Osteoblast (primary cell): ENCODE data around the gene FAM43B. TPM values are rescaled to one million over a fixed set of nuclear protein-coding genes. Genes with fewer than 3 reads are reported as not detected.

ENCODE experiments used
- DNase-seq: peaks from one replicate; pipeline ENCODE4 v3.0.0; 2011; ENCODE audit warnings: low spot score, mixed read lengths; ENCODE audit not compliant: insufficient read length; ENCODE audit errors: missing footprints
- H2AFZ ChIP-seq: 2 replicates; pipeline ENCODE4 v1.6.0; 2011; ENCODE audit warnings: mild to moderate bottlenecking, low read length
- H3K27ac ChIP-seq: 2 replicates; pipeline ENCODE4 v1.5.1; 2011; ENCODE audit warnings: mild to moderate bottlenecking, low read depth, low read length, moderate library complexity
- H3K27me3 ChIP-seq: 2 replicates; pipeline ENCODE4 v1.6.0; 2012; ENCODE audit warnings: mild to moderate bottlenecking, control low read depth, inconsistent platforms, low read length, moderate library complexity; ENCODE audit not compliant: insufficient read depth
- H3K36me3 ChIP-seq: 2 replicates; pipeline ENCODE4 v1.5.1; 2011; ENCODE audit warnings: mild to moderate bottlenecking, low read length, control low read depth, moderate library complexity; ENCODE audit not compliant: insufficient read depth
- H3K4me1 ChIP-seq: 2 replicates; pipeline ENCODE4 v1.5.1; 2011; ENCODE audit warnings: mild to moderate bottlenecking, low read length, control low read depth, moderate library complexity; ENCODE audit not compliant: insufficient read depth
- H3K4me2 ChIP-seq: 2 replicates; pipeline ENCODE4 v1.6.0; 2011; ENCODE audit warnings: mild to moderate bottlenecking, low read length; ENCODE audit not compliant: insufficient read depth
- H3K4me3 ChIP-seq: fragments of 200-600 bp; sonication (generic); 3 replicates; pipeline ENCODE4 v1.5.1; 2012; ENCODE audit warnings: mild to moderate bottlenecking, low read length, inconsistent platforms; ENCODE audit not compliant: insufficient read depth
- H3K79me2 ChIP-seq: 2 replicates; pipeline ENCODE4 v1.6.0; 2012; ENCODE audit warnings: mild to moderate bottlenecking, low read length, control low read depth, inconsistent platforms; ENCODE audit not compliant: insufficient read depth
- H3K9me3 ChIP-seq: 2 replicates; pipeline ENCODE4 v1.5.1; 2011; ENCODE audit warnings: low read depth, low read length, control low read depth
- H4K20me1 ChIP-seq: 2 replicates; pipeline ENCODE4 v1.6.0; 2012; ENCODE audit warnings: mild to moderate bottlenecking, low read length, control low read depth; ENCODE audit not compliant: insufficient read depth
- total RNA-seq: library from RNA; depleted of rRNA; stranded (reverse); fragments of >200 nt; gene quantifications from 2 replicates; pipeline ENCODE4 v1.2.3, GENCODE V29; 2012
- TF ChIP-seq, protein P1 (sequence below): IDR thresholded peaks from 2 replicates; pipeline ENCODE4 v1.5.1; 2011; ENCODE audit warnings: mild to moderate bottlenecking, low read depth, low read length, moderate library complexity; ENCODE audit errors: extremely low read depth

Gene FAM43B
- total RNA-seq, 1 donor: under 0.01 TPM

- H3K27ac ChIP-seq: no peak overlapping the region
- no peaks in the 10 kb centered on the region for H3K36me3 ChIP-seq
- no peaks in the 10 kb centered on the region for H3K4me1 ChIP-seq
- peaks cover 4% of the 10 kb centered on the region for H3K9me3 ChIP-seq
- H3K4me2 ChIP-seq: no peak overlapping the region
- peaks cover 50% of the 10 kb centered on the region for H3K27me3 ChIP-seq
- H2AFZ ChIP-seq: no peak overlapping the region
- TF ChIP-seq, protein P1, sequence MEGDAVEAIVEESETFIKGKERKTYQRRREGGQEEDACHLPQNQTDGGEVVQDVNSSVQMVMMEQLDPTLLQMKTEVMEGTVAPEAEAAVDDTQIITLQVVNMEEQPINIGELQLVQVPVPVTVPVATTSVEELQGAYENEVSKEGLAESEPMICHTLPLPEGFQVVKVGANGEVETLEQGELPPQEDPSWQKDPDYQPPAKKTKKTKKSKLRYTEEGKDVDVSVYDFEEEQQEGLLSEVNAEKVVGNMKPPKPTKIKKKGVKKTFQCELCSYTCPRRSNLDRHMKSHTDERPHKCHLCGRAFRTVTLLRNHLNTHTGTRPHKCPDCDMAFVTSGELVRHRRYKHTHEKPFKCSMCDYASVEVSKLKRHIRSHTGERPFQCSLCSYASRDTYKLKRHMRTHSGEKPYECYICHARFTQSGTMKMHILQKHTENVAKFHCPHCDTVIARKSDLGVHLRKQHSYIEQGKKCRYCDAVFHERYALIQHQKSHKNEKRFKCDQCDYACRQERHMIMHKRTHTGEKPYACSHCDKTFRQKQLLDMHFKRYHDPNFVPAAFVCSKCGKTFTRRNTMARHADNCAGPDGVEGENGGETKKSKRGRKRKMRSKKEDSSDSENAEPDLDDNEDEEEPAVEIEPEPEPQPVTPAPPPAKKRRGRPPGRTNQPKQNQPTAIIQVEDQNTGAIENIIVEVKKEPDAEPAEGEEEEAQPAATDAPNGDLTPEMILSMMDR: no peak
- H3K4me3 ChIP-seq: no peak overlapping the region
- H3K79me2 ChIP-seq: no peaks in the 10 kb centered on the region
- DNase-seq: no peak
- no peaks in the 10 kb centered on the region for H4K20me1 ChIP-seq
Measured at GRCh38 chr1:20533635-20534034, 18.7 kb upstream of the FAM43B start.

DNA sequence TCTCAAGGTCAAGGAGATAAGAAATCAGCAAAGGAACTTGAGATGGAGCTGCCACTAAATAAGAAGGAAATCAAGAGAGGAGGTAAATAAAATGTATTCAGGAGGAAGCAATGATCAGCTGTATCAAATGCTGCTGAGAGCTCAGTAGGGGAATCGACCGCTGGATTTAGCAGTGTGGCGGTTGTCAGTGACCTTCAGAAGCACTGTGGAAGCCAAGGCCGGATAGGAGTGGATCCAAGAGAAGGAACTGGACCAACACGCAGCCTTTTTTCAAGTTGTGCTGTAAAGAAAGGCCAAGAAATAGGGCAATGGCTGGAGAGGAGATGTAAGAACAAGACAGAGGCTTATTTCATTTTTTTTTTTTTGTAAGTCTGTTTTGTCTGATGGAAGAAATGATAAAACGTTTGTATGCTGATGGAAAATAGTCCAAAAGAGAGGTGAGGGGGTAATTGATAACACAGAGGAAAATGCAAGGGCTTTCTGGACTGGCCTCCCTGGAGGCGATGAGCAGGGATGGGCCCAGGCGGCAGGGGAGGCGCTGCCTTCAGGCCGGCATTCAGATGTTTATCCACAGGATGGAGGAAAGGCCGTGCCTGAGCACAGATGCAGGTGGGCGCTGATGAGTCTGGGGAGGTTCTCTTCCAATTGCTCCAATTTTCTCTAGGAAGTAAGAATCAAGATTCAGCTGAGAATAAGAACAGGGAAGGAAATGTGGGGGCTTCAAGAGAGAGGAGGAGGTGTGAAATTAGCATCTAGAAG, 17.5 kb upstream of the FAM43B start:
- peaks cover 39% of the 10 kb centered on the region for H3K27me3 ChIP-seq
- no peak overlapping the region for H3K4me2 ChIP-seq
- H3K27ac ChIP-seq: no peak overlapping the region
- H4K20me1 ChIP-seq: no peaks in the 10 kb centered on the region
- no peaks in the 10 kb centered on the region for H3K79me2 ChIP-seq
- no peaks in the 10 kb centered on the region for H3K4me1 ChIP-seq
- no peaks in the 10 kb centered on the region for H3K9me3 ChIP-seq
- H3K36me3 ChIP-seq: no peaks in the 10 kb centered on the region
- TF ChIP-seq, protein P1: no peak
- DNase-seq: no peak
- no peak overlapping the region for H2AFZ ChIP-seq
- H3K4me3 ChIP-seq: no peak overlapping the region

- H3K79me2 ChIP-seq: no peaks in the 10 kb centered on the region
- H3K36me3 ChIP-seq: no peaks in the 10 kb centered on the region
- TF ChIP-seq, protein P1: no peak
- no peak overlapping the region for H3K4me3 ChIP-seq
- no peak overlapping the region for H2AFZ ChIP-seq
- H4K20me1 ChIP-seq: no peaks in the 10 kb centered on the region
- H3K27ac ChIP-seq: no peak overlapping the region
- H3K27me3 ChIP-seq: peaks cover 28% of the 10 kb centered on the region
- DNase-seq: no peak
- no peak overlapping the region for H3K4me2 ChIP-seq
- H3K9me3 ChIP-seq: peaks cover 5% of the 10 kb centered on the region
- no peaks in the 10 kb centered on the region for H3K4me1 ChIP-seq
Measured at GRCh38 chr1:20538227-20538626, 14.1 kb upstream of the FAM43B start.

DNA sequence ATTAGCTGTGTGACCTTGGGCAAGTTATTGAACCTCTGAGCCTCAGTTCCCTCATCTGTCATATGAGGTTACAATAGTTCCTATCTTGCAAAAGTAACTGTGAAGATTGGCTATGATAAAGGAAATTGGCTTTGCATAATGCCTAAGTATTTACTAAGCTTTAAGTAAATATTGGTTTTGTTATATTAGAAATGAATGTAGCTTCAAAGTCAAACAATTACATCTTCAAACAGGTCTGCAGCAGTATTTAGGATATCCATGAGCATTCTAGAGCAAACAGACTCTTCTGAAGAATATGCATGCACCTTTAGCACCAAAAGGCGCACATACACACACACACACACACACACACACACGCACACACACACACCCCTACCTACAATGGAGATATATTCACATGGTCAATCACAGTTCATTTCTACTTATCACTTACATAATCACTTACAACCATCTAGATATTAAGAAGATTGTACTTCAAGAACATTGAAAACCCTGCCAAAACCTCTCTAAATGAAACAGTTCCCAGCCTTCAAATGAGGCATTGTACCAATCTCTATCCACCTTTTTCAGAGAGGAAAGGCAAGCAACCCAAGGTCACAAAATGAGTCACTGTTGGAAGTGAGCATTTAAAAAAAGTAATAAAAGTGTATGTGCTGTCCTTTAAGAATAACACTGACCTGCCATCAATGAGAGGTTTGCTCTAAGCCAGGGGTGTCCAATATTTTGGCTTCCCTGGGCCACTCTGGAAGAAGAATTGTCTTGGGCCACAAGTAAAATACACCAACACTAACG, 13.4 kb upstream of the FAM43B start:
- TF ChIP-seq, protein P1: no peak
- H3K27me3 ChIP-seq: peaks cover 21% of the 10 kb centered on the region
- no peaks in the 10 kb centered on the region for H4K20me1 ChIP-seq

More for the DNA sequence above, 13.4 kb upstream of the FAM43B start:
- Histone ChIP-seq H3K9me3 (peaks cover 5% of the 10 kb centered on the region), H3K4me2 (no peak overlapping the region), H3K27ac (no peak overlapping the region), H3K4me3 (no peak overlapping the region), H2AFZ (no peak overlapping the region), H3K36me3 (no peaks in the 10 kb centered on the region), H3K79me2 (no peaks in the 10 kb centered on the region), H3K4me1 (no peaks in the 10 kb centered on the region)
- no peak for DNase-seq
